PC-3 (cell line): ENCODE data around the gene EFCAB6. TPM values are rescaled to one million over a fixed set of nuclear protein-coding genes. Genes with fewer than 3 reads are reported as not detected.

Experiments
- ATAC-seq: fragments of 200-7000 bp; cut with Tn5 transposase; 2 replicates; pipeline ENCODE4 v1.9.1; 2020; ENCODE audit warnings: mild to moderate bottlenecking, moderate library complexity
- BruUV-seq: library from RNA; stranded (reverse); fragments of 400-500 nt; replicated peaks from 2 replicates; lab custom pipeline; 2021; lab: Mats Ljungman, UMichigan
- CTCF ChIA-PET: fragments of 300-600 bp; sonication (Branson Sonifier 250); formaldehyde crosslinking; loops from one replicate; lab custom pipeline; 2022; ENCODE audit warnings: antibody characterized with exemption; lab: Charles Lee
- POLR2A ChIA-PET: fragments of 300-600 bp; sonication (Branson Sonifier 250); formaldehyde crosslinking; loops from one replicate; lab custom pipeline; 2022; ENCODE audit warnings: antibody characterized with exemption; ENCODE audit not compliant: unreplicated experiment; lab: Charles Lee
- DNase-seq: peaks from one replicate; pipeline ENCODE4 v3.0.0-alpha.2; 2015
- H2AFZ ChIP-seq: fragments of 300-600 bp; sonication (generic); 2 replicates; pipeline ENCODE4 v1.6.0; 2016; ENCODE audit warnings: antibody characterized with exemption, low read length
- H3F3A ChIP-seq: fragments of 300-600 bp; sonication (generic); one replicate; pipeline ENCODE4 v1.6.0; 2017; ENCODE audit warnings: antibody characterized with exemption, low read length, control low read depth, mild to moderate bottlenecking; ENCODE audit not compliant: unreplicated experiment
- H3K27ac ChIP-seq: fragments of 300-600 bp; sonication (generic); 2 replicates; pipeline ENCODE4 v1.5.1; 2016; ENCODE audit warnings: mild to moderate bottlenecking, low read length
- H3K27me3 ChIP-seq: fragments of 300-600 bp; sonication (generic); 2 replicates; pipeline ENCODE4 v1.6.1; 2016; ENCODE audit warnings: low read length, mixed read lengths
- H3K36me3 ChIP-seq: fragments of 300-600 bp; sonication (generic); 2 replicates; pipeline ENCODE4 v1.6.1; 2016; ENCODE audit warnings: low read depth, mixed run types, low read length, mixed read lengths
- H3K4me1 ChIP-seq: fragments of 300-600 bp; sonication (generic); 2 replicates; pipeline ENCODE4 v1.5.1; 2016; ENCODE audit warnings: low read length; ENCODE audit not compliant: insufficient read depth
- H3K4me2 ChIP-seq: fragments of 300-600 bp; sonication (generic); 2 replicates; pipeline ENCODE4 v1.6.0; 2016; ENCODE audit warnings: low read length
- H3K4me3 ChIP-seq: fragments of 300-600 bp; sonication (generic); 2 replicates; pipeline ENCODE4 v1.5.1; 2016; ENCODE audit warnings: mild to moderate bottlenecking, low read length, mixed read lengths
- H3K79me2 ChIP-seq: fragments of 300-600 bp; sonication (generic); 2 replicates; pipeline ENCODE4 v1.6.1; 2017; ENCODE audit warnings: low read length, mixed read lengths
- H3K9ac ChIP-seq: fragments of 300-600 bp; sonication (generic); 2 replicates; pipeline ENCODE4 v1.6.0; 2016; ENCODE audit warnings: mild to moderate bottlenecking, low read length
- H3K9me2 ChIP-seq: fragments of 300-600 bp; sonication (generic); replicated peaks from 2 replicates; pipeline ENCODE4 v1.6.1; 2016; ENCODE audit warnings: mixed run types, low read length, mixed read lengths
- H3K9me3 ChIP-seq: fragments of 300-600 bp; sonication (generic); 2 replicates; pipeline ENCODE4 v1.6.1; 2016; ENCODE audit warnings: low read length, mixed read lengths
- H4K20me1 ChIP-seq: fragments of 300-600 bp; sonication (generic); 2 replicates; pipeline ENCODE4 v1.6.1; 2016; ENCODE audit warnings: low read length, mixed read lengths
- CTCF ChIP-seq: fragments of 300-600 bp; sonication (generic); conservative IDR thresholded peaks from 2 replicates; pipeline ENCODE4 v1.5.1; 2017; ENCODE audit warnings: antibody characterized with exemption, low read depth, mild to moderate bottlenecking, low read length
- EZH2 ChIP-seq: fragments of 300-600 bp; sonication (generic); IDR thresholded peaks from one replicate; pipeline ENCODE4 v1.6.1; 2017; ENCODE audit warnings: antibody characterized with exemption, mild to moderate bottlenecking, low read length; ENCODE audit not compliant: unreplicated experiment
- EZH2phosphoT487 ChIP-seq: fragments of 300-600 bp; sonication (generic); IDR thresholded peaks from 2 replicates; pipeline ENCODE4 v1.6.1; 2018; ENCODE audit warnings: mild to moderate bottlenecking, antibody characterized with exemption, low read length, borderline replicate concordance
- intact Hi-C: fragments of 100-400 bp; cut with micrococcal nuclease; formaldehyde crosslinking; loops from 2 replicates; pipeline ENCODE4 v1.9.0; 2023
- total RNA-seq: library from RNA; depleted of rRNA; stranded (reverse); fragments of >200 nt; gene quantifications from 2 replicates; pipeline ENCODE4 v1.2.3, GENCODE V29; 2014

Gene EFCAB6
- total RNA-seq, 1 experiment from 2014 or later = 0.07 TPM

DNA sequence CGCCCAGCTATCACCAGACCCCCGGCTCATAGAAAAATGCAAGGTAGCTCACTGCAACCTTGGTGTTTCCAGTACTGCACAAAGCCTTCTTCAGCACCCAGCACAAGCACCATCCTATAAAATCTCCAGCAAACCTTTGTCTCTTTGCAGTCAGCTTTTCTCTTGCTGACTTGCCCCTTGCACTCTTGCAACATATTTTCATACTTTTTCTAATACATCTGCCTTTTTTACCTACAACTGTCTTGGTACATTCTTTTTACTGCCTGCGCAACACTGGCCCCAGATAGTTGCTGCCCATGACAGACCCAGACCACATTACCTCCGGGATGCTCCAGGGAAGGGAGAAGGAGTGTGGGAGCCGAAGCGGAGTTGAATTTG is 257.9 kb downstream of the EFCAB6 start:
- H4K20me1 ChIP-seq = no peaks in the 10 kb centered on the region
- ChIA-PET CTCF (no interaction called here), POLR2A (no interaction called here)
- no peak overlapping the region for H2AFZ ChIP-seq
- ATAC-seq = no peak
- peaks cover 7% of the 10 kb centered on the region; the same call in 1 of the 2 replicates for H3K27me3 ChIP-seq
- intact Hi-C loops = no loop called here
- no peaks in the 10 kb centered on the region for H3K9me3 ChIP-seq
- no peaks in the 10 kb centered on the region for H3K4me1 ChIP-seq
- TF ChIP-seq EZH2 (no peak), CTCF (no peak), EZH2phosphoT487 (no peak)
- no peaks in the 10 kb centered on the region for H3F3A ChIP-seq
- no peaks in the 10 kb centered on the region for H3K36me3 ChIP-seq
- no peak overlapping the region for H3K27ac ChIP-seq
- no peak overlapping the region for H3K4me3 ChIP-seq
- H3K79me2 ChIP-seq = no peaks in the 10 kb centered on the region
- no peaks in the 10 kb centered on the region for H3K9me2 ChIP-seq
- H3K9ac ChIP-seq = no peak overlapping the region
- BruUV-seq = no TSS peak
- no peak overlapping the region for H3K4me2 ChIP-seq
- no peak for DNase-seq

DNA sequence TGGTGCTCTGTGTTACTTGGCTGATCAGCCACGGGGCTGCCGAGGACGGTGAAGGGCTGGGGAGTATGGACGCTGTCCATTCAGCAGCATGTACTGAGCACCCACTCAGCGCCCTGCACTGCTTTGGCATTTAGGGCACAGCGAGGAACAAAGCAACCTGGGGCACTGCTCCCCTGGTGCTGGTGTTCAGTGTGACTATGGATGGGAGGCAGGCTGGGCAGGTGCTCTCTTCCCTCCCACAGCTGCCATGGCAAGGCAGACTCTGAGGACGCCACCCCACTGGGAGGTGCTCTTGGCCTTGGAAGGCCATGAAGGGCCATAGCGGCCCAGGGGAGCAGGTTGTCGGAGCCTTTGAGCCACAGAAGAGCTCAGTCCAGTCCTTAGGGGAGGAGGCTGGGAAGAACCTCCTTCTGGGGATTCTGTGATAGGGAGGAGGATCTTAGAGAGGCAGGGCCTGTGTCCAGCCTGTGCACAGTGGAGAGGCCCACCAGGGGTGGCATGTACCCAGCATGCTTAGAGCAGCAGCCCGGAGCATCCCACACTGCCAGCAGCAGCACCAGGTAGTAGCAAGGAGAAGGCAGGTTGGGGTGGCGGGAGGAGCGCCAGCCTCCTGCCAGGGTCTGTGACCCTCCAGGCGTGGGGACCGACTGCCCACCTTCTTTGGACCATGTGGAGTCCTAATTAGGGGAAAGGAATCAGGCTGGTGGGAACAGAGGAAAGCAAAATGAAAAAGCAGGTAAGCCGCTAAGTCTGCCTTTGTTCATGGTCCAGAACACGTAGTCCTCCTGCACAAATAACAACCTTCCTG is 258.4 kb downstream of the EFCAB6 start:
- intact Hi-C loops = no loop called here

More for the DNA sequence above, 258.4 kb downstream of the EFCAB6 start:
- H3K27ac ChIP-seq = no peak overlapping the region
- BruUV-seq = no TSS peak
- ChIA-PET POLR2A (no interaction called here), CTCF (no interaction called here)
- H3K27me3 ChIP-seq = peaks cover 7% of the 10 kb centered on the region; the same call in 1 of the 2 replicates
- H3K4me1 ChIP-seq = no peaks in the 10 kb centered on the region
- no peak overlapping the region for H3K9ac ChIP-seq
- DNase-seq (no peak), ATAC-seq (no peak)
- no peaks in the 10 kb centered on the region for H4K20me1 ChIP-seq
- TF ChIP-seq EZH2phosphoT487 (no peak), EZH2 (no peak), CTCF (no peak)
- no peak overlapping the region for H3K4me2 ChIP-seq
- H3K4me3 ChIP-seq = no peak overlapping the region
- no peaks in the 10 kb centered on the region for H3K9me2 ChIP-seq
- no peaks in the 10 kb centered on the region for H3K36me3 ChIP-seq
- no peak overlapping the region for H2AFZ ChIP-seq
- H3K79me2 ChIP-seq = no peaks in the 10 kb centered on the region
- H3K9me3 ChIP-seq = no peaks in the 10 kb centered on the region
- H3F3A ChIP-seq = no peaks in the 10 kb centered on the region
